GM21381 (cell line): ENCODE data around the gene ARHGAP19.

Experiments
- ATAC-seq: cut with Tn5 transposase; IDR thresholded peaks from one replicate; pipeline ENCODE4 v1.9.1; 2021; ENCODE audit warnings: mild to moderate bottlenecking, moderate library complexity; ENCODE audit not compliant: unreplicated experiment

ARHGAP19 gene

DNA sequence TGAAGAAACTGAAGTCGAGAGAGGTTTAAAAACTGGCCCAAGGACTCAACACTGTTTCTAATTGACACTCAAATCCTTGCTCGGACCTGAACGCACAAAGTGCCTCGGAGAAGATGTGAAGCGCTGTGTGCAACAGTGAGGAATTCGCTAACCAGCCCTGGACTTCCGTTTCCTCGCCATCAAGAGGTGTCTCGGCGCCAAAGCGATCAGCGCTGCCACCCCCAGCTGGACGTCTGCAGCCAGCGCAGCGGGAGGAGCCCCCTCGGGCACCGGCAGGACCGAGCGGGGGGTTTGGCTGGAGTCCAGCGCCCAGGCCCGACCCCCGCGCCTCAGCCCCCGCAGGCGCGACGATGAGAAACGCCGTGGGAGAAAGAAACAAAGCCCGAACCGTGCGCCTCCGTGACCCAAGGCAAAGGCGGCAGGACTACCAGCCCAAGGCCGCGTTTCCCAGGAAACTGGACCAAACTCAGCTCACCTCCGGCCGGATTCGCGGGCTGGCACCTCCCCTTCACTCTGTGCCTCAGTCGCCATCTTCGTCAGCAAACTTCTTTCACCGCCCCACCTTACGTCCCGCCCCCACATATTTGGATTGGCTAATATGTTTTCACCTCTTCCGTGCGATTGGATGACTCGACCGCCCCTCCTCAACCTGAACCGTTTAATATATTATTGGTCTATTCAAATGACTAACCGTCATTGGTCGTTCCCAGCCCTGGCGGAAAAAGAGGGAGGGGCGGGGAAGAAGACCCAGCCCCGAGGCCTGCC, at the start of gene ARHGAP19:
Gene ARHGAP19, minus strand, starts transcription at position 541 of the 765 bp plus-strand sequence. Its CDS starts 10 bp downstream, at position 531.
- ATAC-seq = peak; percentile 95

- ATAC-seq = no peak
These were observed 49.0 kb upstream of the ARHGAP19 start for GRCh38 chr10:97341416-97341815.

GRCh38 chr10:97338041-97338440, 45.6 kb upstream of the ARHGAP19 start:
- no peak for ATAC-seq

GRCh38 chr10:97336942-97337831, 44.8 kb upstream of the ARHGAP19 start:
- no peak for ATAC-seq

GRCh38 chr10:97336446-97336845, 44.0 kb upstream of the ARHGAP19 start:
- ATAC-seq = no peak

GRCh38 chr10:97336006-97336405, 43.6 kb upstream of the ARHGAP19 start:
- no peak for ATAC-seq

- ATAC-seq = no peak
These were observed 42.8 kb upstream of the ARHGAP19 start for GRCh38 chr10:97335188-97335619.

- peak; percentile 88 for ATAC-seq
These were observed 42.1 kb upstream of the ARHGAP19 start, which contains the start of gene FRAT2 for GRCh38 chr10:97334370-97335175. FRAT2 (minus strand) TSS chr10:97334729; CDS start chr10:97334572, 157 bp downstream.

GRCh38 chr10:97333601-97334369, 41.3 kb upstream of the ARHGAP19 start:
- ATAC-seq = peak; percentile 19

- no peak for ATAC-seq
These were observed 40.8 kb upstream of the ARHGAP19 start for GRCh38 chr10:97333351-97333600.

GRCh38 chr10:97332591-97333350, 40.3 kb upstream of the ARHGAP19 start:
- ATAC-seq = no peak

GRCh38 chr10:97331153-97331703, 38.8 kb upstream of the ARHGAP19 start:
- ATAC-seq = no peak

- no peak for ATAC-seq
These were observed 37.3 kb upstream of the ARHGAP19 start for GRCh38 chr10:97329766-97330165.

DNA sequence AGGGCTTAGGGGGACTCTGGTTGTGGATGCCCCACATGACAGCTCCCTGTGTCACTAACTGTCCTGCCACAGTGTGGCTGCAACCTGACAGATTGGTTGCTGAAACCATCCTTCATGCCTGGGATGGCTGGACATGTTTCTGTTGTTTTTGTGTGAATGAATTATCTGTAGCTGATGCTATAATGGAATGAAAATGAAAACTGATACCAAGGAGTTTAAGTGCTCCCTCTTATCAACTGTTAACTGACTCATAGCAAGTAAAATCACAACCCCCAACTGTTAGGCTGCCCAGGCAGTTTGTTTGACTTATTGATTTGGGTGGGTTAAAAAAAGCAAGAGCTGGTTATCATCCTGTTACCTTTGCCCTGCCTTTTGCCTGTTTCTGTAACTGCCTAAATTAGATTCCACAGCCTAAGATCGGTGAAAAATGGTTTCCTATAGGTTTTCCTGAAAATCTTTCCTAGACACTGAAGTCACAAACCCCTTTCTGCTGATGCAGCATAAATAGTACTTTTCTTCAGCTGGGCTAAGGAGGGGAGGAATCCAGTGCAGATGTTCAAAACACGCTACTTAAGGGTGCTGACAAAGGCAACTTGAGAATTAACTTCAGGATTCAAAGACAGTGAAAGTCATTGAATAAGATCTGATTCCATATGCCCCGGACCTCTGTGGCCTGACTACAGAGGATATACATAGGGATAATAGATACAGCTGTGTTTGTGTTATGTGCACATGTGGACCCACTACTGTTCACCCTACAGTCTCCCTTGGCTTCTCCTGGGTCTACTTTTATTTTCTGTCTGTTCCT, 36.4 kb upstream of the ARHGAP19 start:
- ATAC-seq = no peak

- ATAC-seq = no peak
These were observed 35.2 kb upstream of the ARHGAP19 start for GRCh38 chr10:97327348-97328294.

GRCh38 chr10:97325754-97326153, 33.3 kb upstream of the ARHGAP19 start:
- ATAC-seq = no peak

GRCh38 chr10:97323501-97323900, 31.1 kb upstream of the ARHGAP19 start:
- ATAC-seq = no peak
